GM13976 (cell line): ENCODE results near the gene TBATA.
A peak's percentile ranks its signal among the peaks of the same experiment; 100 is the strongest.

Experiments used
- DNase-seq: peaks from one replicate; pipeline ENCODE4 v3.0.0; 2012; ENCODE audit warnings: low spot score
- in situ Hi-C: fragments of 300-500 bp; cut with MboI; formaldehyde crosslinking; loops from one replicate; pipeline ENCODE4 v1.12.0; 2022; ENCODE audit warnings: low sequenced_read_pairs, mixed read lengths, inconsistent platforms; ENCODE audit not compliant: unreplicated experiment
- TF ChIP-seq, protein P1 (sequence below): IDR thresholded peaks from 2 replicates; pipeline ENCODE4 v1.5.1; 2012; ENCODE audit warnings: borderline replicate concordance, mild to moderate bottlenecking; ENCODE audit not compliant: insufficient read depth; ENCODE audit errors: extremely low read depth, missing control alignments, control extremely low read depth

The TBATA gene

GRCh38 chr10:70786799-70787415 is 1.7 kb upstream of the TBATA start:
- in situ Hi-C loops, result no loop called here
- no peak for DNase-seq
- TF ChIP-seq, protein P1, sequence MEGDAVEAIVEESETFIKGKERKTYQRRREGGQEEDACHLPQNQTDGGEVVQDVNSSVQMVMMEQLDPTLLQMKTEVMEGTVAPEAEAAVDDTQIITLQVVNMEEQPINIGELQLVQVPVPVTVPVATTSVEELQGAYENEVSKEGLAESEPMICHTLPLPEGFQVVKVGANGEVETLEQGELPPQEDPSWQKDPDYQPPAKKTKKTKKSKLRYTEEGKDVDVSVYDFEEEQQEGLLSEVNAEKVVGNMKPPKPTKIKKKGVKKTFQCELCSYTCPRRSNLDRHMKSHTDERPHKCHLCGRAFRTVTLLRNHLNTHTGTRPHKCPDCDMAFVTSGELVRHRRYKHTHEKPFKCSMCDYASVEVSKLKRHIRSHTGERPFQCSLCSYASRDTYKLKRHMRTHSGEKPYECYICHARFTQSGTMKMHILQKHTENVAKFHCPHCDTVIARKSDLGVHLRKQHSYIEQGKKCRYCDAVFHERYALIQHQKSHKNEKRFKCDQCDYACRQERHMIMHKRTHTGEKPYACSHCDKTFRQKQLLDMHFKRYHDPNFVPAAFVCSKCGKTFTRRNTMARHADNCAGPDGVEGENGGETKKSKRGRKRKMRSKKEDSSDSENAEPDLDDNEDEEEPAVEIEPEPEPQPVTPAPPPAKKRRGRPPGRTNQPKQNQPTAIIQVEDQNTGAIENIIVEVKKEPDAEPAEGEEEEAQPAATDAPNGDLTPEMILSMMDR, result no peak

- in situ Hi-C loops, result no loop called here
These were observed 706 bp downstream of the TBATA start for GRCh38 chr10:70784471-70784870.

GRCh38 chr10:70784016-70784415 is 1.2 kb downstream of the TBATA start:
- DNase-seq, result no peak
- TF ChIP-seq, protein P1, result no peak
- in situ Hi-C loops, result no loop called here

More at GRCh38 chr10:70784471-70784870, 706 bp downstream of the TBATA start:
- TF ChIP-seq, protein P1, result no peak
- DNase-seq, result peak; percentile 7

DNA sequence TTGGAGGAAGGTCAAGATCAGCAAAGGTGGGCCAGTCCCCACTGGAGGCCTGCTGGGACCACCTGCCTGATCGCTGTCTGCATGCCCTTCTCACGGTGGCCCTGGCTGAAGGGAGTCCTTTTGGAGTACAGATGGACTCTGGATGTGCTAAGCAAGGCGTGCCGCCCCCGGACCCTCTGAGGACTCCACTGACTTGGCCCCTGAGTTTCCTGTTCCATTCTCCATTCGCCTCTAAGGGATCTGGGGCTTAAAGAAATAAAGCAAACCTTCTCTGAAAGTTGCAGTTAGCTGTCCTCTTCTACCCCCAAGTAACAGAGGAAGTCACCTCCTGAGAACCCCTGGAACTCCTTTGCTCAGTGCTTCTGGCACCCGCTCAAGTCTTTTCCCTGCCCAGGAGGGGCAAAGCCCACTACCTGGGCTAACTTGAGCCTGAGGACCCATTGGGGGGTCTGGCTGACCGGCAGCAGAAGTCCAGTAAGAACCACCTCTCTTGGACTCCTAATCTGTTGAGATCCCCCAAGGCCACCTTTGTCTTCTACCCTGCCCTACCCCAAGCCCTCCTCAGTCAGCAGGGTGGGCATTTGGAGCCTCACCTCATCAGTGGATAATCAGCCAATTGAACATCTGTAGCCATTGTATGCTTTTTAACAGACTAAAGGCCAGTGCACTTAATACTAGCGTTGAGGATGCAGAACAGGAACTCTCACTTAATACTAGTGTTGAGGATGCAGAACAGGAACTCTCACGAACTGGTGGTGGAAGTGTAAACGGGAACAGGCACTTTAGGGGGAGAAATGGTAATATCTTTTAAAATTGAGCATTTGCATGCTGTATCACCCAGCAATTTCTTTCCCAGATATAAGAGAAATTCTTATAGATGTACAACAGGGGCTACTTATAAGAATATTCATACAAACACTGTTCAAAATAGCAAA is 2.2 kb downstream of the TBATA start:
- DNase-seq, result peak; percentile 11
- TF ChIP-seq, protein P1, result no peak
- in situ Hi-C loops, result no loop called here

- TF ChIP-seq, protein P1, result no peak
- in situ Hi-C loops, result no loop called here
- peak; percentile 11 for DNase-seq
These were observed 3.0 kb downstream of the TBATA start for GRCh38 chr10:70782086-70782745.

DNA sequence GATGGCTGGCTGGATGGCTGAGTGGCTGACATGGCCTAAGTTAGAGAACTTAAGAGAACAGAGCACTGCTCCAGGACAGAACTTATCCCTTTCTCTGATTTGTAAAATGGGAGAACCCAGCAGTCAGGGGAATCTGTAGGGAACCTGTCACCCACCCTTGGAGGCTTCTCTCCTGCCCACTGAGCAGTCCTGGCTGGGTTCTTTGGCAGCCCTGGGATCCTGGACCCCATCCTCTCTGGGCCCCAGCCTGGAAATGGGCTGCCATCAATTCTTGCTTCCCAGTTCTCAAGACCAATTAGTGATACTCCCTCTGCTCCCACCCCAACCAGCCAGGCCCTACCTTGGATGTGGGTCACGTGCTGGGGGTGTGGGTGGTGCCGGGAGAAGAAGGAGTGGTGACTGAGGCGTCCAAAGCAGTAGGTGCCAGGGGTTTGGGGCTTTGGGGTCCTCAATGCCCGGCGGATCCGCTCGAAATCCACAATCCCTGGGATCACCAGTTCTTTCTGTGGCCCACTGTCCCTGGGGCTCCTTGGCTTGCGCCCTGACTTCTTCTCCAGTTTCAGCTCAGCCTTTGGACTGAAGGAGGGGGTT is 3.6 kb downstream of the TBATA start:
- TF ChIP-seq, protein P1, result no peak
- peak; percentile 8 for DNase-seq
- in situ Hi-C loops, result no loop called here
